HCT116 (cell line): ENCODE results near the gene TEX26. TPM values are rescaled to one million over a fixed set of nuclear protein-coding genes. Genes with fewer than 3 reads are reported as not detected.

Experiments used
- ATAC-seq: fragments of 200-7000 bp; cut with Tn5 transposase; 2 replicates; pipeline ENCODE4 v1.9.1; 2020; ENCODE audit warnings: mild to moderate bottlenecking, moderate library complexity
- BruUV-seq: library from RNA; stranded (reverse); fragments of 400-500 nt; replicated peaks from 2 replicates; lab custom pipeline; 2021; lab: Mats Ljungman, UMichigan
- CTCF ChIA-PET: fragments of 300-600 bp; sonication (Branson Sonifier 250); formaldehyde crosslinking; loops from one replicate; lab custom pipeline; 2021; ENCODE audit warnings: antibody characterized with exemption; lab: Charles Lee
- POLR2A ChIA-PET: fragments of 300-600, 350-600 bp; sonication (Branson Sonifier 250); formaldehyde crosslinking; loops from one replicate; lab custom pipeline; 2021; ENCODE audit warnings: antibody characterized with exemption; lab: Charles Lee
- RAD21 ChIA-PET, 2 experiments: fragments of 300-600 bp; sonication (Branson Sonifier 250); formaldehyde crosslinking; loops; one replicate each; lab custom pipeline; 2023; ENCODE audit warnings: low total read pairs in 2 of 2; ENCODE audit not compliant: uncharacterized antibody in 2 of 2, unreplicated experiment in 2 of 2, low non-redundant PET in 1 of 2; lab: Charles Lee
- DNase-seq: peaks from one replicate; pipeline ENCODE4 v3.0.0-alpha.2; 2010; ENCODE audit warnings: low read depth, low spot score
- H2AFZ ChIP-seq: fragments of 200-600 bp; shearing (Covaris generic), sonication (generic); 2 replicates; pipeline ENCODE4 v1.6.1; 2017; ENCODE audit warnings: low read depth, mixed run types, mixed read lengths, antibody characterized with exemption, low read length; ENCODE audit not compliant: poor library complexity, severe bottlenecking
- H3K27ac ChIP-seq: 2 replicates; pipeline ENCODE4 v1.5.1; 2012; ENCODE audit warnings: low read depth, low read length
- H3K27me3 ChIP-seq: fragments of 200-600 bp; sonication (generic); 2 replicates; pipeline ENCODE4 v1.6.1; 2016; ENCODE audit warnings: mixed run types, low read length, mixed read lengths; ENCODE audit not compliant: insufficient read depth
- H3K36me3 ChIP-seq, 2 experiments: fragments of 200-500 bp in 1 of 2; fragments of 200-600 bp in 1 of 2; sonication (Bioruptor generic) in 1 of 2; sonication (generic) in 1 of 2; 2 replicates each; pipeline versions ENCODE4 v1.5.1 to v1.6.1; 2014 to 2016; ENCODE audit warnings: low read length in 2 of 2, inconsistent platforms in 1 of 2, mixed read lengths in 1 of 2, mixed run types in 1 of 2; ENCODE audit not compliant: insufficient read depth in 2 of 2, control insufficient read depth in 1 of 2
- H3K4me1 ChIP-seq, 2 experiments: fragments of 200-600 bp in 1 of 2; sonication (generic) in 1 of 2; 2 replicates each; pipeline versions ENCODE4 v1.5.1 to v1.6.1; 2012 to 2017; ENCODE audit warnings: low read length in 2 of 2, inconsistent platforms in 1 of 2, mild to moderate bottlenecking in 1 of 2, mixed read lengths in 1 of 2, mixed run types in 1 of 2, moderate library complexity in 1 of 2; ENCODE audit not compliant: insufficient read depth in 2 of 2, control insufficient read depth in 1 of 2
- H3K4me2 ChIP-seq: fragments of 200-600 bp; sonication (generic); 2 replicates; pipeline ENCODE4 v1.6.1; 2017; ENCODE audit warnings: mixed run types, low read length, mixed read lengths
- H3K4me3 ChIP-seq, 2 experiments: fragments of 200-600 bp in 1 of 2; sonication (generic) in 1 of 2; replicated peaks in 1 of 2; 2 replicates each; pipeline ENCODE4 v1.5.1; 2011 to 2016; ENCODE audit warnings: low read length in 2 of 2, control low read depth in 1 of 2, low read depth in 1 of 2, mild to moderate bottlenecking in 1 of 2, mixed read lengths in 1 of 2, mixed run types in 1 of 2
- H3K79me2 ChIP-seq: fragments of 200-600 bp; sonication (generic); 2 replicates; pipeline ENCODE4 v1.6.1; 2017; ENCODE audit warnings: mild to moderate bottlenecking, mixed run types, low read length, moderate library complexity, mixed read lengths; ENCODE audit not compliant: insufficient read depth
- H3K9ac ChIP-seq: fragments of 200-600 bp; sonication (generic); 2 replicates; pipeline ENCODE4 v1.6.1; 2016; ENCODE audit warnings: low read length, mixed read lengths
- H3K9me2 ChIP-seq: fragments of 200-600 bp; sonication (generic), shearing (Covaris generic); 2 replicates; pipeline ENCODE4 v1.6.1; 2017; ENCODE audit warnings: mixed run types, mild to moderate bottlenecking, moderate library complexity; ENCODE audit not compliant: insufficient read depth
- H3K9me3 ChIP-seq, 2 experiments: fragments of 200-500 bp in 1 of 2; fragments of 200-600 bp in 1 of 2; sonication (Bioruptor generic) in 1 of 2; sonication (generic) in 1 of 2; 2 replicates each; pipeline ENCODE4 v1.6.1; 2014 to 2017; ENCODE audit warnings: low read length in 2 of 2, mixed read lengths in 2 of 2, inconsistent platforms in 1 of 2, low read depth in 1 of 2, mild to moderate bottlenecking in 1 of 2, mixed run types in 1 of 2, moderate library complexity in 1 of 2; ENCODE audit not compliant: control insufficient read depth in 1 of 2, insufficient read depth in 1 of 2
- H4K20me1 ChIP-seq: fragments of 200-600 bp; sonication (generic), shearing (Covaris generic); 2 replicates; pipeline ENCODE4 v1.6.1; 2017; ENCODE audit warnings: mixed run types, mild to moderate bottlenecking, moderate library complexity; ENCODE audit not compliant: insufficient read depth
- ATF3 ChIP-seq: IDR thresholded peaks from 2 replicates; pipeline ENCODE4 v1.6.1; 2012
- ELF1 ChIP-seq: IDR thresholded peaks from 2 replicates; pipeline ENCODE4 v1.6.1; 2012; ENCODE audit warnings: low read depth, borderline replicate concordance
- POLR2A ChIP-seq: IDR thresholded peaks from 2 replicates; pipeline ENCODE4 v1.7.0; 2011; ENCODE audit warnings: borderline replicate concordance; ENCODE audit not compliant: insufficient read depth, insufficient read length; ENCODE audit errors: extremely low read depth
- SRF ChIP-seq: IDR thresholded peaks from 2 replicates; pipeline ENCODE4 v1.6.1; 2012; ENCODE audit warnings: low read depth
- ZBTB33 ChIP-seq: IDR thresholded peaks from 2 replicates; pipeline ENCODE4 v1.6.1; 2011; ENCODE audit warnings: mild to moderate bottlenecking, low read length, moderate library complexity; ENCODE audit not compliant: insufficient replicate concordance; ENCODE audit errors: extremely low read depth
- ZFX ChIP-seq: fragments of 450-650 bp; IDR thresholded peaks from 2 replicates; pipeline ENCODE4 v1.6.1; 2017
- intact Hi-C: fragments of 100-400 bp; cut with micrococcal nuclease; formaldehyde crosslinking; loops from 2 replicates; pipeline ENCODE4 v1.10.0; 2022
- total RNA-seq: library from RNA; stranded (reverse); gene quantifications from one replicate; pipeline ENCODE4 v1.2.1, GENCODE V29; 2021; ENCODE audit not compliant: unreplicated experiment
- TF ChIP-seq, protein P1 (sequence below): IDR thresholded peaks from 2 replicates; pipeline ENCODE4 v1.6.1; 2012

The TEX26 gene
- total RNA-seq, 1 experiment from 2014 or later: not detected

DNA sequence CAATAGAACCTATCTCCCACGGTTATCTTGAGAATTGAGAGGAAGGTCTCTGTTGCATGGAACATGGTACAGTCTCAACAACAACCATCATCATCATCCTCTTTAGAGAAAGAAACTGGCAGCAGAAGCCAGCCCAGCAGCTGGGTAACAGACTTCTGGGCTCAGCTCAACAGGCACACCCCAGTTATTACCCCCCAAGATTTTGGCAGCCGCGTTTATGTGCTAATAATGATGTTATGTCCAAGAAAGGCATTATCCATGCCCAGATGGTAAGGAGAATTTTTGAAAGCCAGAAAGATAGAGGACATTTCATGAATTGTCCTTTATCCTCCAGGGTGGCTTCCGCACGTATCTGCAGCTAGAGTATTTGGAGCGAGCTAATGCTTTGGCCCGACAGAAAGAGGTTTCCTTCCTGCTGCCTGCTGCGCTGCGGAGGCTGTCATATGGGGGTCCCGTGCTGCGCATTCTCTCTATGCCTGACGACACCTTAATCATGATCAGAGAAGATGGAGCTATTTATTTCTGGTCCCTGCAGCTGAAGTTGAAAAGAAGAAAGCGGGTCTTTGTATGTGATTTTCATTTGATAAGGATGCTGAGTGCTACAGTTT, 89.9 kb downstream of the TEX26 start:
- H3K4me1 ChIP-seq: no peaks in the 10 kb centered on the region
- H2AFZ ChIP-seq: no peak overlapping the region
- no peaks in the 10 kb centered on the region for H3K79me2 ChIP-seq
- no peaks in the 10 kb centered on the region for H4K20me1 ChIP-seq
- TF ChIP-seq, protein P1, sequence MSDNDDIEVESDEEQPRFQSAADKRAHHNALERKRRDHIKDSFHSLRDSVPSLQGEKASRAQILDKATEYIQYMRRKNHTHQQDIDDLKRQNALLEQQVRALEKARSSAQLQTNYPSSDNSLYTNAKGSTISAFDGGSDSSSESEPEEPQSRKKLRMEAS: no peak
- no peak for TF ChIP-seq ZBTB33
- TF ChIP-seq ELF1: no peak
- no peak for TF ChIP-seq ZFX
- no peak for TF ChIP-seq POLR2A
- no peak for TF ChIP-seq SRF
- TF ChIP-seq ATF3: no peak
- intact Hi-C loops: no loop called here
- 0 out of 2 replicates have a peak, but pooled peaks cover 18% of the 10 kb centered on the region for H3K27me3 ChIP-seq
- H3K9me3 ChIP-seq: no peaks in the 10 kb centered on the region
- H3K36me3 ChIP-seq: no peaks in the 10 kb centered on the region
- no peak for ATAC-seq
- H3K9me2 ChIP-seq: no peaks in the 10 kb centered on the region
- CTCF ChIA-PET: interaction anchor here (0.9 kb wide), 1 partner anchor 43 kb away, joined by 3 read pairs; no protein-coding TSS in a partner anchor
- no peak overlapping the region for H3K9ac ChIP-seq
- H3K27ac ChIP-seq: no peak overlapping the region
- no TSS peak for BruUV-seq
- H3K4me3 ChIP-seq: no peak overlapping the region
- POLR2A ChIA-PET: no interaction called here
- RAD21 ChIA-PET: no interaction called here
- DNase-seq: no peak
- H3K4me2 ChIP-seq: no peak overlapping the region
